DMS 273 (cell line): ENCODE measurements around the gene PFKM.

Experiments used
- DNase-seq: peaks from one replicate; lab custom pipeline; 2025; ENCODE audit not compliant: unreplicated experiment; lab: John Stamatoyannopoulos, UW

The PFKM gene

GRCh38 chr12:48119078-48119833, at the start of gene PFKM:
PFKM (plus strand) TSS chr12:48119364; CDS start chr12:48122775, 3,411 bp downstream.
- peak; percentile 94 for DNase-seq

DNA sequence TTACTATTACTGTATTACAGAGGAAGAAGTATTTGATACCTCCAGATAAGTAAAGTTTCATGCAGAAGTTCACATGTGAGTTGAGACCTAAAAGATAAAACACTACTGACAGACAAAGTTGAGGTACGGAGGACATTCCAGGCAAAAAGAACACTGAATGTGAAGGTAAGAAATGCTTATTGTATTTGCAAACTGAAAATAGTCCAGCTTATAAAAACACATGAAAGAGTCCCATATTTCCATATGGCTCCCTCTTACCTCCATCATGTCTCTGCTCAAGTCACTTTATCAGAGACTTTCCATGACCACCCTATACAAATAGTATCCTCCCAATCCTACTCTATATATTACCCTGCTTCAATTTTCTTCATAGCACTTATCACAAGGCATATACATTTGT, 49.1 kb upstream of the PFKM start:
- no peak for DNase-seq

DNA sequence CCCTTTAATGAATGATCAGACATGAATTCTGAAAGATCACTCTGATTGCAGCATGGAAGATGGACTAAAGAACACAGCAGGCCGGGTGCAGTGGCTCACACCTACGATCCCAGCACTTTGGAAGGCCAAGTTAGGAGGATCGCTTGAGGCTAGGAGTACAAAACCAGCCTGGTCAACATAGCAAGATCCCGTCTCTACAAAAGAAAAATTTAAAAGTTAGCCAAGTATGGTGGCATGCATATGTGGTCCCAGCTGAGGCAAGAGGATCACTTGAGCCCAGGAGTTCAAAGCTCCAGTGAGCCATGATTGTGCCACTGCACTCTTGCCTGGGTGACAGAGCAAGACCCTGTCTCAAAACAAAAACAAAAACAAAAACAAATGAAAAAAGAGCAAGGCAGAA, 48.4 kb upstream of the PFKM start:
- DNase-seq = no peak

GRCh38 chr12:48071808-48072207, 47.4 kb upstream of the PFKM start:
- no peak for DNase-seq

DNA sequence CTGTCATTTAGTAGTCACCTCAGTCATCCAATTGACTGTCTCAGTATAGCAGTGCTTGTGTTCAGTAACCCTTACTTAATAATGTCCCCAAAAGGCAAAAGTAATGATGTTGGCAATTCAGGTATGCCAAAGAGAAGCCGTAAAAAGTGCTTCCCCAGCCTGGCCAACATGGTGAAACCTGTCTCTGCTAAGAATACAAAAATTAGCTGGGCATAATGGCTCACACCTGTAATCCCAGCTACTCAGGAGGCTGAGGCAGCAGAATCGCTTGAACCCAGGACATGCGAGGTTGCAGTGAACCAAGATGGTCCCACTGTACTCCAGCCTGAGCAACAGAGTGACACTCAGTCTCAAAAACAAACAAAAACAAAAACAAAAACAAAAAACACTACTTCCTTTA, 46.9 kb upstream of the PFKM start:
- DNase-seq = no peak

- no peak for DNase-seq
These were observed 44.9 kb upstream of the PFKM start for GRCh38 chr12:48074266-48074665.

DNA sequence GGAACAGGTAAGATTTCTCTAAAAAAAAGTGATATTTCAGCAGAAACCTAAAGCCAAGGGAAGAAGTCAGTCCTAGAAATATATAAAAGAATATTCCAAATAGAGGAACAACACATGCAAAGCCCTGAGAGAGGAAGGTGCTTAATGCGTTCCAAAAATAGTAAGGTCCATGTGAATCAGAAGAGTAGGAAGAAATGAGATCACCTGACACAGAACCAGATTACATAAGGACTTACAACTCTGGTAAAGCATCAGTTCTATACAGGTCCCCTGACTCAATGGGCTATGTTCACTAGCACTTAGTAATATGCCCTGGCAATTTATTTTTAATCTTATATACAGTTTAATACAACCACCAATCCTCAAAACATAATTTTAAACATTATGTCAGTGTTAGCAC, 43.3 kb upstream of the PFKM start:
- DNase-seq = no peak

GRCh38 chr12:48077111-48077510, 42.1 kb upstream of the PFKM start:
- no peak for DNase-seq

- DNase-seq = no peak
These were observed 40.3 kb upstream of the PFKM start for GRCh38 chr12:48078901-48079300.

DNA sequence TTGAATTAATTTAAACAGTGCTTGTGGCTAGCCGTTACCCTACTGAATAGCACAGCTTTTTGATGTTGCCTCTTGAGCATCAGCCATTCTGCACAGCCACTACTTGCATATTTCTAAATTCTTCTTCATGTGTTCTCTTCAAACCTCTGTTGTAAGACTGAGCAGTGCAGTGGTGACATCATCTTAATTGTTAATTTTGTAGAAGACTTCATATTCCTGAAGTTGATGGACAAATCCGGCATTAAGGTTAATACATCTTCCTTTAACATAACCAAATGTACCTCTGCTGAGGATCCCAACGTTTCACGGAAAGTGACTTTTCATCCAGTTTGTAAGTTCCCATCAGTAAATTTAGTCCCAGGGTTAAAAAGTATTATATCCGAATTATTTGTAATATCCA, 38.9 kb upstream of the PFKM start:
- DNase-seq = no peak

GRCh38 chr12:48080821-48081220, 38.3 kb upstream of the PFKM start:
- DNase-seq = no peak

- peak; percentile 21 for DNase-seq
These were observed 35.1 kb upstream of the PFKM start for GRCh38 chr12:48084066-48084465.

GRCh38 chr12:48084841-48085460, 34.2 kb upstream of the PFKM start:
- no peak for DNase-seq

DNA sequence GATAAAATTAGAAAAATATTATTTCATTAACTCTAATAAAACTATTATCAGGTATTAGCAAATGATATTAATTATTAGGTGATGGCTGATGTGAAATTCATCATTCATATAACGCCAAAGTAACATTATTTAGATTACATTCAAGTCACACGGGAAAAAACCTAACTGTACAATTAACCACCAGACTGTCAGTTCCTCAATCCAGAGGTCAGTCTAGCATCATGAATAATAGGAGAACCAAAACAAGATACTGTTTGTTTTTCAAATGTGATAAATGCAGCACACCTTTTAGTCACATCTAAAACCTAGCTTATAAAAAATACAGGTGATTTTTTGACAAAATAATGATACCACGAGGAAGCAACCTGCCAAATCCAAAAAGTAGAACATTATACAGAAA, 32.8 kb upstream of the PFKM start:
- no peak for DNase-seq

DNA sequence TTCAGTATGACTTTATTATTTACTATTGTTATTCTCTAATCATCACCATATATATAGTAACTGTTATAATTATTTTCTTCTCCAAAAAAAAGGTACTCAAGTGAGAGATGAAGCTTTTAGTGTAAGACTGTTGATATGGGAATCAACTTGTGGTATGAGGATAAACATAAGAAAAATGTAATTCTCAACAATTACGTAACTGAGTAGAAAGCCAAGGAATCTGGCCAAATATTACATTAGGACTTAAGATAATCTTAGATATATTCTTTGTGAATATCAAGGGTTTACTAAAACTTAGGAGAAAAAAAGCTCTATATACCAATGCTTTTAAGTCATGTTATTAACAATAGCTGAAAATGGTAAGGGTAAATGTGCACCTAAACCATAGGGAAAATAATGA, 26.6 kb upstream of the PFKM start:
- no peak for DNase-seq

GRCh38 chr12:48104531-48104930, 14.6 kb upstream of the PFKM start:
- DNase-seq = no peak

- DNase-seq = peak; percentile 62
These were observed 13.8 kb upstream of the PFKM start for GRCh38 chr12:48105321-48105866.

GRCh38 chr12:48105867-48106680, 13.1 kb upstream of the PFKM start, which contains the start of gene SENP1:
SENP1 (minus strand) TSS chr12:48106079; CDS start chr12:48101472, 4,607 bp downstream.
- peak; percentile 93 for DNase-seq

DNA sequence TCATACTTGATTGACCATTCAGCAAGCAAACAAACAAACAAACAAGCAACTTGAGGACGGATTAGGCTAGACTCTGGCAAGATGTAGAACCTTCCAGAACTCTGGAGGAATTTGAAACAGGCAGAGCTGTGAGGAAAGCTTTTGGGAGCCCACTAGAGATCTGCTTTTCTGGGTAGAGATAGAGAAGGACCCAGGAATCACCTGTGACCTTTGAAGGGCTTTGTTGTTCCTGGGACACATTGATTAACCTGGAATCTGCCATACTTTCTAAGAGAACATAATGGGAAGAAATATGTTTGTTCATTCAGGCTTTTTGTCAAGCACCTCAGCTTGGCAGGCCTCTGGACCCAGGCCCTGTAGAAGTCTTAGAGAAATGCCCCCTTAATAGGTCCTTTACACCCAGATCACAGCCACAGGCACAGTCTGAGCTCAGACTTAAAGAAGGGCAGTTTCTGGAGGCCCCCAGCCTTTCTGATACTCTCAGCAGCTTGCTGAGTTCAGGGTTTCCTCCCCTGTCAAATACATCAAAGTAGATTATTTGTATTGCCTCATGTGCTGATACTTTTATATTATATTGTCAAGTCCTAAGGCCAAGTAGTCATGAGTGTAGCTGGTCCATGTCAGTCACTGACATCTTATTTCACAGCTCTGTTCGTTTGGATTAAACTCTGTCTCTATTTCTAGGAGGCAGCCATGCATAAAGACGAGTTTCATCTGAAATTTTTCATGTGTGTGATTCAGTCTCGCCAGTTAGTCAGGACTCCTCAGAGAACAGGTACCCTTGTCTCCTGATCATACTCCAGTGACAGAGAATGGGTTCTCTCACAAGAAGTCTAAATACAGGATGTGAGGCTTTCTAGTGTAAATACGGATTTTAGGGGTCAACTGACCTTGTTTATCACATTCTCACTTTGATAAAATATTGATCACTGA, 12.2 kb upstream of the PFKM start:
- DNase-seq = peak; percentile 23

GRCh38 chr12:48109424-48109823, 9.7 kb upstream of the PFKM start:
- DNase-seq = no peak
